GM21825 (cell line): Measurements from ENCODE around the gene FCSK.
"Not testable (repeated sequence)": the region's sequence is repeated elsewhere in the genome, so short reads cannot be mapped to it uniquely, and the experiment has no call there.

ENCODE experiments used
- ATAC-seq: cut with Tn5 transposase; IDR thresholded peaks from one replicate; pipeline ENCODE4 v1.9.1; 2021; ENCODE audit warnings: mild to moderate bottlenecking, moderate library complexity; ENCODE audit not compliant: unreplicated experiment

Gene FCSK

GRCh38 chr16:70454222-70455034 is at the start of gene FCSK:
Gene FCSK, plus strand, starts transcription at chr16:70454595. Its CDS starts 8,596 bp downstream, at chr16:70463191.
- peak; percentile 85 for ATAC-seq

GRCh38 chr16:70406104-70406503 is 48.3 kb upstream of the FCSK start:
- not testable (repeated sequence) for ATAC-seq

- ATAC-seq, result no peak
These were observed 46.6 kb upstream of the FCSK start for GRCh38 chr16:70407811-70408274.

DNA sequence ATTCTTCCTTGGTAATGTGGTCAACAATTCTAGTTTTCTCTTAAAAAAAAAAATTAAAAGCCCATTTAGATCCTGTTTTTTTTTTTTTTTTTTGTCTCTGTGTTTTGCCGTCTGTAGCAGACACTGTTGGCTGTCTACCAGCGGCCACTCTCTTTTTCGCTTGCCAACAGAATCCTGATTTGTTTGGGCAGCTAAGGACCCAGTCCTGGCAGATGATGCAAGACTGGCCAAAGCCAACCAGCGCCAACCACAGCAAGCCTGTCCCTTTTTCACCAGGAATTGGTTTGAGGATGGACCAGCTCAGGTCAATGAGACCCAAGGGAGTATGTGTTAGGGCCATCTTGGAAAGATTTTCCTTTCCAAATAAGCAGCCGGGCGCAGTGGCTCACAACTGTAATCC is 43.7 kb upstream of the FCSK start:
- ATAC-seq, result no peak

DNA sequence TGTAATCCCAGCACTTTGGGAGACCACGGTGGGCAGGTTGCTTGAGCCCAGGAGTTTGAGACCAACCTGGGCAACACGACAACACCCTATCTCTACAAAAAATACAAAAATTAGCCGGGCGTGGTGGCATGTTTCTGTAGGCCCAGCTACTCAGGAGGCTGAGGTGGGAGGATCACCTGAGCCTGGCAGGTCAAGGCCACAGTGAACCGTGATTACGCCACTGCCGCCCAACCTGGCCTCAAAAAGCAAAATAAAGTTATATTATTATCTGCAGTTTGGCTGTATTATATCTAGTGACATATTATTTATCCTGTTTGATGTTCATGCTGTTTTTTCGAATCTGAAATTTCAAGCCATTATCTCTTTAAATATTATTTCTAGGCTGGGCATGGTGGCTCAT is 42.0 kb upstream of the FCSK start:
- no peak for ATAC-seq

- not testable (repeated sequence) for ATAC-seq
These were observed 40.8 kb upstream of the FCSK start for GRCh38 chr16:70413572-70413971.

- peak; percentile 72 for ATAC-seq
These were observed 37.4 kb upstream of the FCSK start for GRCh38 chr16:70416748-70417616.

GRCh38 chr16:70417661-70418060 is 36.7 kb upstream of the FCSK start:
- no peak for ATAC-seq

DNA sequence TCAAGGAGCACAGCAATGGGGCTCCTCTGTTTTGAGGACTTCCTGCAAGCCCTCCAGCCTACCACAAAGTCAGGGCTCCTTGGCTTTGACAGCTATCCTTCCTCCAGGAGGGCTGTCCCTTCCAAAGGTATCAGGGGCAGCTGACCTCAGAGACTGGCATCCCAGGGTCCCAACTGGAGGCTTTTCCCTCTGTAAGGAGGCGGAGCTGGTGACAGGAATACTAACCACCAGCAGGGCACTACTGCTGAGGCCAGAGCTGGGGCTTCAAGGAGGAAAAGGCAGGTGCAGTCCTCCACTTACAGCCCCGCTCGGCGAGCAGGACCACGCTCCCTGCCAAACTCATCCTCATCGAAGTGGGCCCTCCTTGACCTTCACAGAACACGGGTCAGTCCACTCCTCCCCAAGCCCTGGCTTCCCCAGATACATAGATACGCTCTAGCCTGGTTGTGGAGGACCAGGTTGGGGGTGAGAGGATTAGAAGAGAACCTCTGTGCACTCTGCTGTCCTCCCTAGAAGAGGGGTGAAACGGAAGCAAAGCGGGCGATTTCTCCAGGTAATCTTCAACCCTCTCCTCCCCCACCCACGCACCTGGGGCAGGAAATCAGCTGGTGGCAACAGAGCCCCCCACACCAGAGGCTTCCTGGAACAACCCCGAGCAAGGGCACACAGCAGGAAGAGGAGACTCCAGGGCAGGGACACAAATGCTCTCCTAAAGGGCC is 36.0 kb upstream of the FCSK start:
- ATAC-seq, result no peak

- no peak for ATAC-seq
These were observed 35.4 kb upstream of the FCSK start for GRCh38 chr16:70418993-70419318.

GRCh38 chr16:70419384-70420327 is 34.7 kb upstream of the FCSK start:
- ATAC-seq, result no peak

DNA sequence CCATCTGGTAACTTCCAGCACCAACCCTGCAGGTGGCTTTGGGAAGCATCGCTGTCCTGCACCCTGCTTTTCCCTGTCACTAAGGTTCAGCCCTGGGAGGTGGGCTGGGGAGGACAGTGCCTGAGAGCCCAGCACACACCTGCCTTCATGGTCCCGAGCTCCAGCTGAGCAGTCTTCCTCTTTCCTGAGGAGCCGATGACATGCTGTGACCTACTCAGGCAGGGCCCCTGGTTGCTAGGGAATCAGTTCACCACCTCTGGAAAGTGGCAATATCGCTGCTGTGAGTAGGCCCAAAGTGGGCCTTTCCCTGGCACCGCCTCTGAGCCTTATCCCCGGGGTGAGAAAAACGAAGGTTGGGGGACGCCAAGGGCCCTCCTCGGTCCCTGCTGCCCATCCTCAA is 33.4 kb upstream of the FCSK start:
- no peak for ATAC-seq

- ATAC-seq, result no peak
These were observed 32.7 kb upstream of the FCSK start for GRCh38 chr16:70421473-70422311.

DNA sequence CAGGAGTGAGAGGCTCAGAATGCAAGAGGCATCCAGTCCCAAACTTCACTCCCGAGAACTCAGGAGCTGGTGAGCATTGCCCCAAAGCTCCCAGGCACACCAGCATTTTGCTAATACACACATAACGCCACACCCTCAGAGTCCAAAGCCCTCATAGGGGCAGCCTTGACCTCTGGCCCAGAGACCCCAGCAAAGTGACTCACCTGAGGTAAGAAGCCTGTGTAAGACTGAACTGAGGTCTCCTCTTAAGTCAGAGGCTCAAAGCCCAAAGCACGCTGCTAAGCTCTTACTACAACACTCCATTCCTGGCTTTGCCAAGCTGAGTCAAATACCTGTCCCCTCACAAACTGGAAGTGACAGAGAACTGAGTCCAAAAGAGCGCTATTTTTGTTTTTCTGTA is 31.9 kb upstream of the FCSK start:
- ATAC-seq, result no peak

- ATAC-seq, result no peak
These were observed 26.6 kb upstream of the FCSK start for GRCh38 chr16:70427786-70428177.

DNA sequence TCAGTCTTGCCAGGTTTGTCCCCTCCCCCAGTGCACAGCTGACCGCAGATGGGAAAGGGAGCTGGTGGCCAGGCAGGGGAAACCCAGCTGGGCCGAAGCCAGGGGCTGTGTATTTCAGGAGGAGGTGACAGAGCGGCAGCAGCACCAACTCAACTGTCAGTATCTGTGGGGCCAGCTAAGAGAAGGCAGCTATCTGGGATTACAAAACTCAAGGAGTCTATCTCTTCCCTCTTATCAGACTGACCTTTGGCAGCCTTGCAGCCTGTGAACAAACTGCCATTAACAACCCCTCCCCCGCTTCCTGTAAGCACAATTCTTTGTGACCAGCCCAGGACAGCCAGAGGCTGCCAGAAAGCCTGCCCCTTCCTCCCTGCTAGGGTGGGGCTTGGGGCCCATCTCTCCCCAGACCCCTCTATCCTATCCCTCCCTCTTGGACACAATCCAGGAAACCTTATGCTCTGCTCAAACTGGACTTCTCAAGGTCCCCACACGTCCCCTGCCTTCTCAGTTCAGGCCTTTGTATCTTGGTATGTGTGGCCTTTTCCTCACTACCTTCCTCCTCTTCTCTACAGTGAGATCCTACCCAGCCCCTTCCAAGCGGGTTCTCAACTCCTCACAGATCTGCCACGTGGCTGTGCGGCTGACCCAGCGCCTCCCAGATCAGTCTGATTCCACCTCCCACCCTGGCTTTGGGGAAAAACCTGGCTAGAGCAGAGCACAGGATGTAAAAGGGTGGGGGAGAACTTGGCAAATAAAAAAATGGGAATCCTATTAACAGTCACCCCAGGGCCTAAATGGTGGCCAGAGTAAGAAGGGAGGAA is 26.0 kb upstream of the FCSK start:
- peak; percentile 17 for ATAC-seq

GRCh38 chr16:70429888-70430666 is 24.3 kb upstream of the FCSK start:
- no peak for ATAC-seq
